Measurements from ENCODE around the gene CCDC137.

Gene CCDC137

GRCh38 chr17:81703747-81704654 lies 37.5 kb downstream of the CCDC137 start:
- DNase-seq: no peak

GRCh38 chr17:81705518-81706231 lies 39.1 kb downstream of the CCDC137 start:
- no peak for DNase-seq

- no peak for DNase-seq
These were observed 39.7 kb downstream of the CCDC137 start for GRCh38 chr17:81706232-81706611.

GRCh38 chr17:81706757-81707624 lies 40.5 kb downstream of the CCDC137 start:
- DNase-seq: no peak

- no peak for DNase-seq
These were observed 41.4 kb downstream of the CCDC137 start for GRCh38 chr17:81707725-81708646.

GRCh38 chr17:81708739-81709185 lies 42.2 kb downstream of the CCDC137 start:
- DNase-seq: no peak

GRCh38 chr17:81710514-81711308 lies 44.2 kb downstream of the CCDC137 start:
- no peak for DNase-seq

- DNase-seq: peak; percentile 52
These were observed 45.4 kb downstream of the CCDC137 start, which contains the start of gene SLC25A10 for GRCh38 chr17:81711814-81712467. TSS of gene SLC25A10 (plus strand) at chr17:81712284. CDS start at chr17:81712427, 143 bp downstream.

- DNase-seq: no peak
These were observed 46.0 kb downstream of the CCDC137 start for GRCh38 chr17:81712468-81713003.

GRCh38 chr17:81713004-81713555 lies 46.5 kb downstream of the CCDC137 start:
- DNase-seq: no peak

- no peak for DNase-seq
These were observed 47.2 kb downstream of the CCDC137 start for GRCh38 chr17:81713556-81714411.

GRCh38 chr17:81714412-81715106 lies 48.0 kb downstream of the CCDC137 start:
- no peak for DNase-seq

GRCh38 chr17:81715107-81715871 lies 48.8 kb downstream of the CCDC137 start:
- no peak for DNase-seq

- no peak for DNase-seq
These were observed 49.5 kb downstream of the CCDC137 start for GRCh38 chr17:81715872-81716673.

GRCh38 chr17:81716674-81716996 lies 50.1 kb downstream of the CCDC137 start:
- no peak for DNase-seq

- no peak for DNase-seq
These were observed 50.7 kb downstream of the CCDC137 start for GRCh38 chr17:81717049-81717765.

Data from NCI-H1048 (cell line).